Endodermal cell (in vitro differentiated cells): ENCODE data around the gene SLC9A1. TPM values are rescaled to one million over a fixed set of nuclear protein-coding genes. Genes with fewer than 3 reads are reported as not detected.
A peak's percentile ranks its signal among the peaks of the same experiment; 100 is the strongest.

Experiments used
- DNase-seq: peaks from one replicate; pipeline ENCODE4 v3.0.0-alpha.2; 2017
- H3K27ac ChIP-seq: 2 replicates; pipeline ENCODE4 v1.5.1; 2013; ENCODE audit warnings: mild to moderate bottlenecking, low read depth, low read length, moderate library complexity
- H3K27me3 ChIP-seq: 2 replicates; pipeline ENCODE4 v1.6.1; 2013; ENCODE audit warnings: mild to moderate bottlenecking, low read length, moderate library complexity; ENCODE audit not compliant: insufficient read depth, control insufficient read depth, poor library complexity, severe bottlenecking
- H3K36me3 ChIP-seq: 2 replicates; pipeline ENCODE4 v1.7.0; 2013; ENCODE audit warnings: mild to moderate bottlenecking, low read length, moderate library complexity; ENCODE audit not compliant: control insufficient read depth, insufficient read depth
- H3K4me1 ChIP-seq: one replicate; pipeline ENCODE4 v1.7.0; 2013; ENCODE audit warnings: low read length; ENCODE audit not compliant: control insufficient read depth, insufficient read depth
- H3K4me3 ChIP-seq: 2 replicates; pipeline ENCODE4 v1.5.1; 2013; ENCODE audit warnings: mild to moderate bottlenecking, low read length, moderate library complexity
- H3K9ac ChIP-seq: 2 replicates; pipeline ENCODE4 v1.6.1; 2013; ENCODE audit warnings: mild to moderate bottlenecking, low read length, moderate library complexity; ENCODE audit not compliant: poor library complexity, severe bottlenecking; ENCODE audit errors: extremely low read depth
- H3K9me3 ChIP-seq: 2 replicates; pipeline ENCODE4 v1.6.1; 2013; ENCODE audit warnings: mild to moderate bottlenecking, low read length, moderate library complexity; ENCODE audit not compliant: control insufficient read depth
- H3K27ac Mint-ChIP-seq: 2 replicates; pipeline ENCODE4 v1.8.0; 2020; ENCODE audit warnings: mixed read lengths
- H3K27me3 Mint-ChIP-seq: 2 replicates; pipeline ENCODE4 v1.8.0; 2021; ENCODE audit warnings: mild to moderate bottlenecking, mixed read lengths; ENCODE audit not compliant: insufficient read depth
- H3K36me3 Mint-ChIP-seq: 2 replicates; pipeline ENCODE4 v1.8.0; 2020; ENCODE audit warnings: low read depth, mixed read lengths
- H3K4me1 Mint-ChIP-seq: 2 replicates; pipeline ENCODE4 v1.8.0; 2020; ENCODE audit warnings: mixed read lengths
- H3K4me3 Mint-ChIP-seq: 2 replicates; pipeline ENCODE4 v1.8.0; 2020; ENCODE audit warnings: mild to moderate bottlenecking, moderate library complexity, mixed read lengths
- H3K9me3 Mint-ChIP-seq: 2 replicates; pipeline ENCODE4 v1.8.0; 2020; ENCODE audit warnings: mild to moderate bottlenecking, mixed read lengths
- WGBS, 2 experiments: methylation state at CpG; one replicate each; pipeline versions ENCODE4 v1.1.5 to v1.1.7; 2013; ENCODE audit warnings: missing lambda C conversion rate in 2 of 2, mixed read lengths in 1 of 2; ENCODE audit not compliant: insufficient coverage in 1 of 2, insufficient read length in 1 of 2; 5-methylcytosine and 5-hydroxymethylcytosine counted together
- total RNA-seq, 2 donors: library from RNA; stranded (reverse); fragmentation: NEBNext Ultra II Directional in 1 of 2; extraction: Animal tissue kit (Norgen Biotek cat#: 25700) in 1 of 2; gene quantifications; 2 replicates in 1 of 2; 3 replicates in 1 of 2; pipeline ENCODE4 v1.2.1, GENCODE V29; 2021
- TF ChIP-seq, protein P1 (sequence below): fragments of 200-600 bp; sonication (generic); conservative IDR thresholded peaks from 2 replicates; pipeline ENCODE4 v1.5.0; 2021; ENCODE audit warnings: antibody characterized with exemption, mild to moderate bottlenecking

Gene SLC9A1
- total RNA-seq, 2 donors from 2014 or later, result 25.9 to 34.7 TPM

DNA sequence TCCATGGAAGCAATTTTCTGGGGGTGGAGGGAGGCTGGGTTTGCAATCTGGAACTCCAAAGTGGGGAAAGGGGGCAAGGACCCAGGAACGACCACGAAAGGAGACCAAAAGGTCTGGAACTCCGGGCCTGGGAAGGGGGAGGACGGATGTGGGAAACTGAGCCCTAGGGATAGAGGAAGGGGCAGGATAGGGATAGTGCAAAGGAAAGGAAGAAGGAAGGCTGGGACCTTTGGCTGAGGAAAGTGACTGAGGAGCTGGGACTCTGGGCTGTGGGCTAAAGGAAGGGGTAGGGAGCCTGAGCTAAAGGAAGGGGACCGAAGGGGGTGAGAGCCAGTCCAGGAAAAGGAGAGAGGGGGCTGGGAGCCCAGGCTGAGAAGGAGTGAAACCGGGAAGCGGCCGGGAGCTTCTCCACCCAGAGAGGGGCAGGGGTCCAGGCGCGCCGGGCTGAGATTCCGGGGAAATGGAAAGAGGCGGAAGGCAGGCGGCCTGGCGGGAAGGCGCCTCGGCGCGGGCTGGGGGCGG, 395 bp downstream of the SLC9A1 start:
- TF ChIP-seq, protein P1, sequence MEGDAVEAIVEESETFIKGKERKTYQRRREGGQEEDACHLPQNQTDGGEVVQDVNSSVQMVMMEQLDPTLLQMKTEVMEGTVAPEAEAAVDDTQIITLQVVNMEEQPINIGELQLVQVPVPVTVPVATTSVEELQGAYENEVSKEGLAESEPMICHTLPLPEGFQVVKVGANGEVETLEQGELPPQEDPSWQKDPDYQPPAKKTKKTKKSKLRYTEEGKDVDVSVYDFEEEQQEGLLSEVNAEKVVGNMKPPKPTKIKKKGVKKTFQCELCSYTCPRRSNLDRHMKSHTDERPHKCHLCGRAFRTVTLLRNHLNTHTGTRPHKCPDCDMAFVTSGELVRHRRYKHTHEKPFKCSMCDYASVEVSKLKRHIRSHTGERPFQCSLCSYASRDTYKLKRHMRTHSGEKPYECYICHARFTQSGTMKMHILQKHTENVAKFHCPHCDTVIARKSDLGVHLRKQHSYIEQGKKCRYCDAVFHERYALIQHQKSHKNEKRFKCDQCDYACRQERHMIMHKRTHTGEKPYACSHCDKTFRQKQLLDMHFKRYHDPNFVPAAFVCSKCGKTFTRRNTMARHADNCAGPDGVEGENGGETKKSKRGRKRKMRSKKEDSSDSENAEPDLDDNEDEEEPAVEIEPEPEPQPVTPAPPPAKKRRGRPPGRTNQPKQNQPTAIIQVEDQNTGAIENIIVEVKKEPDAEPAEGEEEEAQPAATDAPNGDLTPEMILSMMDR, result no peak
- Histone ChIP-seq H3K27ac (peak overlapping the region; percentile 66), H3K4me1 (peaks cover 15% of the 10 kb centered on the region)

DNA sequence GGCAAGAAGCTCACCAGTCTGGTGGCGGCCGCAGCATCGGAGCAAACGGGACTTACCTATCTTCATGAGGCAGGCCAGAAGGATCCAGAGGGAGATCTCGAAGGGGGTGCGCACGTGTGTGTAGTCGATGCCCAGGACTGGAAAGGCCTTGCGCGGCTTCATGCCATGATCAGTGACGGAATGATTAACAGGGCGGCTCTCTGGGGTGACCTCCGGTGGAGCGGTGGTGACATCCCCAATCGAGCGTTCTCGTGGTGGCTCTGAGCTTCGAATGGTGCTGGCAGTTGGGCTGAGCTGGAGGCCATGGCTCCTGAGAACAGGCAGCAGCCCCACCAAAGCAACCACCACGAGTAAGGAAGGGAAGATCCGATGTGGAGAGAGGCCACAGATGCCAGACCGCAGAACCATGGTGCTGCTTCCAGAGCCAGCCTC, 982 bp downstream of the SLC9A1 start:
- H3K27ac ChIP-seq, result no peak overlapping the region
- TF ChIP-seq, protein P1, result no peak
- Mint-ChIP-seq H3K4me3 (peak overlapping the region; percentile 78), H3K27me3 (no peaks in the 10 kb centered on the region), H3K36me3 (no peaks in the 10 kb centered on the region), H3K9me3 (no peaks in the 10 kb centered on the region), H3K4me1 (peaks cover 26% of the 10 kb centered on the region), H3K27ac (peak overlapping the region; percentile 94)
- peaks cover 15% of the 10 kb centered on the region for H3K4me1 ChIP-seq
- peak overlapping the region; percentile 62 for H3K9ac ChIP-seq
- H3K9me3 ChIP-seq, result no peaks in the 10 kb centered on the region
- peak overlapping the region; percentile 86 for H3K4me3 ChIP-seq
- WGBS, 2 experiments, result 92% methylated on average over 11 to 21 of the region's 21 CpGs
- H3K36me3 ChIP-seq, result no peaks in the 10 kb centered on the region
- DNase-seq, result peak; percentile 59
- no peaks in the 10 kb centered on the region for H3K27me3 ChIP-seq

More for the DNA sequence above, 395 bp downstream of the SLC9A1 start:
- no peaks in the 10 kb centered on the region for H3K9me3 ChIP-seq
- no peak for DNase-seq
- H3K36me3 ChIP-seq, result no peaks in the 10 kb centered on the region
- Mint-ChIP-seq H3K27me3 (no peaks in the 10 kb centered on the region), H3K27ac (peak overlapping the region; percentile 94), H3K4me3 (peak overlapping the region; percentile 78), H3K4me1 (peaks cover 26% of the 10 kb centered on the region), H3K9me3 (no peaks in the 10 kb centered on the region), H3K36me3 (no peaks in the 10 kb centered on the region)
- peak overlapping the region; percentile 86 for H3K4me3 ChIP-seq
- 14 to 26% methylated on average over 6 to 20 of the region's 20 CpGs for WGBS, 2 experiments
- H3K9ac ChIP-seq, result peak overlapping the region; percentile 62
- H3K27me3 ChIP-seq, result no peaks in the 10 kb centered on the region

DNA sequence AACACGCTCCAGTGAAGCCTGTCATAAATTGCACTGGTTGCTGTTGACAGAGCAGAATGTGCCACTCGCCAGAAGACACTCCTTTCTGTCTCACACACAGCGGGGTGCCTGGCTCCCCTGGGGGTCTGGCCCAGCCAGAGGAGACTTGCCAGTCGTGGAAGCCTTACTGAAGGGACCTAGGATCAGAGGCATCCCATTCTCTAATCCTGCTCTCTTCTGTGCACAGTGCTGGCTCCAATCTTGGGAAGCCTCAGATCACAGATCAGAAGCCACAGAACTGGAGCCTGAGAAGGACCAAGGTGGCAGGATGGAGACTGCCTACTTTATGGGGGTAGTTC, 1.4 kb downstream of the SLC9A1 start:
- H3K36me3 ChIP-seq, result no peaks in the 10 kb centered on the region
- TF ChIP-seq, protein P1, result no peak

More for the DNA sequence above, 1.4 kb downstream of the SLC9A1 start:
- peaks cover 15% of the 10 kb centered on the region for H3K4me1 ChIP-seq
- H3K4me3 ChIP-seq, result peak overlapping the region; percentile 86
- H3K27me3 ChIP-seq, result no peaks in the 10 kb centered on the region
- H3K9me3 ChIP-seq, result no peaks in the 10 kb centered on the region
- H3K9ac ChIP-seq, result no peak overlapping the region
- Mint-ChIP-seq H3K36me3 (no peaks in the 10 kb centered on the region), H3K4me1 (peaks cover 26% of the 10 kb centered on the region), H3K27ac (peak overlapping the region; percentile 94), H3K27me3 (no peaks in the 10 kb centered on the region), H3K9me3 (no peaks in the 10 kb centered on the region), H3K4me3 (peak overlapping the region; percentile 78)
- 65% methylated on average over 4 of the region's 4 CpGs; no CpG with 5 or more reads in 1 of the 2 experiments for WGBS, 2 experiments
- no peak overlapping the region for H3K27ac ChIP-seq
- DNase-seq, result peak; percentile 58
